Prostate gland (tissue), 2 donors: ENCODE measurements around the gene VIPR2. TPM values are rescaled to one million over a fixed set of nuclear protein-coding genes. Genes with fewer than 3 reads are reported as not detected.
"Not testable (repeated sequence)": the region's sequence is repeated elsewhere in the genome, so short reads cannot be mapped to it uniquely, and the experiment has no call there.

Experiments
- DNase-seq: peaks from one replicate; pipeline ENCODE4 v3.0.0-alpha.2; 2019; ENCODE audit warnings: low spot score
- H3K27ac ChIP-seq, 2 donors: fragments of 200-600 bp; sonication (generic); 2 replicates each; pipeline ENCODE4 v1.5.1; 2017 to 2019
- H3K27me3 ChIP-seq: fragments of 200-600 bp; sonication (generic); replicated peaks from 2 replicates; pipeline ENCODE4 v1.5.1; 2019; ENCODE audit not compliant: insufficient read depth
- H3K36me3 ChIP-seq, 2 donors: fragments of 200-600 bp; sonication (generic); 1 replicate in 1 of 2; 2 replicates in 1 of 2; pipeline versions ENCODE4 v1.5.1 to v1.8.1; 2017 to 2019
- H3K4me1 ChIP-seq: fragments of 200-600 bp; sonication (generic); replicated peaks from 2 replicates; pipeline ENCODE4 v1.5.1; 2019
- H3K4me3 ChIP-seq, 2 donors: fragments of 200-600 bp; sonication (generic); 2 replicates each; pipeline ENCODE4 v1.5.1; 2017 to 2019
- H3K9me3 ChIP-seq: fragments of 200-600 bp; sonication (generic); 2 replicates; pipeline ENCODE4 v1.5.1; 2017
- CTCF ChIP-seq, 4 experiments: fragments of 200-600 bp in 2 of 4; fragments of 450-650 bp in 2 of 4; sonication (generic) in 2 of 4; IDR thresholded peaks; 1 replicate in 3 of 4; 2 replicates in 1 of 4; pipeline ENCODE4 v1.5.1; 2016 to 2019; ENCODE audit warnings: antibody characterized with exemption in 4 of 4, mild to moderate bottlenecking in 2 of 4, moderate library complexity in 2 of 4
- POLR2A ChIP-seq: fragments of 450-650 bp; IDR thresholded peaks from one replicate; pipeline ENCODE4 v1.6.1; 2016; ENCODE audit warnings: antibody characterized with exemption, mild to moderate bottlenecking
- POLR2AphosphoS5 ChIP-seq: sonication (generic); formaldehyde crosslinking; IDR thresholded peaks from one replicate; pipeline ENCODE4 v1.6.1; 2017; ENCODE audit warnings: antibody characterized with exemption
- WGBS: methylation state at CpG from one replicate; pipeline ENCODE4 v1.1.5; 2018; 5-methylcytosine and 5-hydroxymethylcytosine counted together
- intact Hi-C: fragments of 100-400 bp; cut with DNase I; formaldehyde crosslinking; loops from one replicate; pipeline ENCODE4 v1.14.2; 2022
- total RNA-seq, 2 donors: library from RNA; depleted of rRNA; stranded (reverse); fragments of >200 nt; gene quantifications; one replicate each; pipeline ENCODE4 v1.1.0, GENCODE V29; 2016

Gene VIPR2
- total RNA-seq, 2 donors from 2014 or later: 1.0 to 13.5 TPM

- no peak overlapping the region for H3K4me3 ChIP-seq
- intact Hi-C loops: no loop called here
- no peak for DNase-seq
- no peaks in the 10 kb centered on the region for H3K27me3 ChIP-seq
- no peak overlapping the region for H3K27ac ChIP-seq
- WGBS: 92% methylated on average over 21 of the region's 21 CpGs
- H3K36me3 ChIP-seq: no peaks in the 10 kb centered on the region
- TF ChIP-seq POLR2A (no peak), POLR2AphosphoS5 (no peak), CTCF (IDR thresholded peaks at IDR 0.05) (no peak)
- no peaks in the 10 kb centered on the region for H3K9me3 ChIP-seq
- no peaks in the 10 kb centered on the region for H3K4me1 ChIP-seq
These were observed 41.1 kb downstream of the VIPR2 start for GRCh38 chr7:159103382-159104187.

- Histone ChIP-seq H3K4me3 (no peak overlapping the region), H3K27ac (no peak overlapping the region), H3K36me3 (no peaks in the 10 kb centered on the region), H3K27me3 (no peaks in the 10 kb centered on the region), H3K9me3 (no peaks in the 10 kb centered on the region), H3K4me1 (no peaks in the 10 kb centered on the region)
- intact Hi-C loops: no loop called here
- no peak for DNase-seq
- TF ChIP-seq POLR2AphosphoS5 (no peak), POLR2A (no peak), CTCF (IDR thresholded peaks at IDR 0.05) (no peak)
- WGBS: 78% methylated on average over 9 of the region's 14 CpGs
These were observed 41.8 kb downstream of the VIPR2 start for GRCh38 chr7:159102681-159103381.

DNA sequence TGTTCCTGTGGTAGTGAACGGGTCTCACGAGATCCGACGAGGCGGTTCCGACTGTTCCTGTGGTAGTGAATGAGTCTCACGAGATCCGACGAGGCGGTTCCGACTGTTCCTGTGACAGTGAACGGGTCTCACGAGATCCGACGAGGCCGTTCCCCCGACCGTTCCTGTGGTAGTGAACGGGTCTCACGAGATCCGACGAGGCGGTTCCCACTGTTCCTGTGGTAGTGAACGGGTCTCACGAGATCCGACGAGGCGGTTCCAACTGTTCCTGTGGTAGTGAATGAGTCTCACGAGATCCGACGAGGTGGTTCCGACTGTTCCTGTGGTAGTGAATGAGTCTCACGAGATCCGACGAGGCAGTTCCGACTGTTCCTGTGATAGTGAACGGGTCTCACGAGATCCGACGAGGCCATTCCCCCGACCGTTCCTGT lies 43.0 kb downstream of the VIPR2 start:
- H3K27ac ChIP-seq, intact Hi-C loops, H3K4me3 ChIP-seq, H3K9me3 ChIP-seq, DNase-seq, H3K27me3 ChIP-seq, H3K4me1 ChIP-seq, H3K36me3 ChIP-seq: not testable (repeated sequence)
- 98% methylated on average over 38 of the region's 42 CpGs for WGBS

- H3K36me3 ChIP-seq, H3K27me3 ChIP-seq, DNase-seq, H3K9me3 ChIP-seq, H3K4me1 ChIP-seq, intact Hi-C loops, H3K27ac ChIP-seq, H3K4me3 ChIP-seq: not testable (repeated sequence)
- 95% methylated on average over 28 of the region's 33 CpGs for WGBS
These were observed 43.6 kb downstream of the VIPR2 start for GRCh38 chr7:159101083-159101395.

DNA sequence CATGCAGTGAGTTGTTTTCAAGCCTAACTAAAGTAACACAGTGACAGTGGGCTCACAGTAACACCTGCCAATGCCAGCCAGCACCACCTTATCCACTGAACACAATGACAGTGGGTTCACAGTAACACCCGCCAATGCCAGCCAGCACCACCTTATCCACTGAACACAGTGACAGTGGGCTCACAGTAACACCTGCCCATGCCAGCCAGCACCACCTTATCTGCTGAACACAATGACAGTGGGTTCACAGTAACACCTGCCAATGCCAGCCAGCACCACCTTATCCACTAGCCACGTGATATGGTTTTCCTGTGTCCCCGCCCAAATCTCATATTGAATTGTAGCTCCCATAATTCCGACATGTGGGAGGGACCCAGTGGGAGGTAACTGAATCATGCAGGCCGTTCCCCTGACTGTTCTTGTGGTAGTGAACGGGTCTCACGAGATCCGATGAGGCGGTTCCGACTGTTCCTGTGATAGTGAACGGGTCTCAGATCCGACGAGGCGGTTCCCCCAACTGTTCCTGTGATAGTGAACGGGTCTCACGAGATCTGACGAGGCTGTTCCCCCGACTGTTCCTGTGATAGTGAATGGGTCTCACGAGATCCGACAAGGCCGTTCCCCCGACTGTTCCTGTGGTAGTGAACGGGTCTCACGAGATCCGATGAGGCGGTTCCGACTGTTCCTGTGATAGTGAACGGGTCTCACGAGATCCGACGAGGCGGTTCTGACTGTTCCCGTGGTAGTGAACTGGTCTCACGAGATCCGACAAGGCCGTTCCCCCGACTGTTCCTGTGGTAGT lies 44.2 kb downstream of the VIPR2 start:
- H3K4me1 ChIP-seq, intact Hi-C loops, H3K27ac ChIP-seq, H3K9me3 ChIP-seq, H3K27me3 ChIP-seq, H3K4me3 ChIP-seq, DNase-seq, H3K36me3 ChIP-seq: not testable (repeated sequence)
- WGBS: 95% methylated on average over 36 of the region's 37 CpGs

GRCh38 chr7:159099711-159100231 lies 44.9 kb downstream of the VIPR2 start:
- 97% methylated on average over 10 of the region's 10 CpGs for WGBS
- H3K9me3 ChIP-seq: no peaks in the 10 kb centered on the region
- no peaks in the 10 kb centered on the region for H3K4me1 ChIP-seq
- no peak overlapping the region for H3K27ac ChIP-seq
- DNase-seq: no peak
- TF ChIP-seq POLR2AphosphoS5 (no peak), POLR2A (no peak), CTCF (IDR thresholded peaks at IDR 0.05) (no peak)
- no peaks in the 10 kb centered on the region for H3K36me3 ChIP-seq
- no peak overlapping the region for H3K4me3 ChIP-seq
- H3K27me3 ChIP-seq: no peaks in the 10 kb centered on the region
- intact Hi-C loops: no loop called here
